ENCODE measurements around the gene ANKRD33B. TPM values are rescaled to one million over a fixed set of nuclear protein-coding genes. Genes with fewer than 3 reads are reported as not detected.

ANKRD33B gene
- total RNA-seq, 4 donors from 2014 or later = 5.6 to 10.7 (median 8.2) TPM

- no peak for TF ChIP-seq CTCF (IDR thresholded peaks at IDR 0.05; ENCODE audit: low read depth)
Measured at GRCh38 chr5:10524376-10525123, 39.3 kb upstream of the ANKRD33B start.

GRCh38 chr5:10525124-10525495, 38.8 kb upstream of the ANKRD33B start:
- no peak for TF ChIP-seq CTCF (IDR thresholded peaks at IDR 0.05; ENCODE audit: low read depth)

DNA sequence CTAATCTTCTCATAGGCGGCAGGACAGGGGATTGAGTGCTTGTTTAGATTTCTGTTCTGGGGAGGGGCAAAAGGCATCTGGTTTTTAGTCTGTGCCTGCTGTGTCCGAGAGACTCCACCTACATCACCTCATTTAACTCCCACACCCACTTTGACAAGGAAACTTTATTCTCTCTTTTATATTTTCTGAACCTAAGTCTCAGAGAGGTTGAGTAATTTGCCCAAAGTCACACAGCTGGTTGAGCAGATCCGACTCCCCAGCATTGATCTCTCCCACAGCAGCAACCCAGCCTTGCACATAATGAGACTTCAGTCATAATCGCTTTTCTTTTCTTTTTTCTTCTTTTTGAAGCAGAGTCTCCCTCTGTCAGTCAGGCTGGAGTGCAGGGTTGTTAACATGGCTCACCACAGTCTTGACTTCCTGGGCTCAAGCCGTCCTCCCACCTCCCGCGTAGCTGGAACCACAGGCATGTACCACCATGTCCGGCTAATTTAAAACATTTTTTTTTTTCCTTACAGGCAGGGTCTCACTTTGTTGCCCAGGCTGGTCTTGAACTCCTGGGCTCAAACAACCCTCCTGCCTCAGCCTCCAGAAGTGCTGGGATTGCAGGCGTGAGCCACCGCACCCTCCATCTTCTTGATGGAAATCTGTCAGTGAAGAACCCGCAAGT, 36.5 kb upstream of the ANKRD33B start:
- no peak for TF ChIP-seq CTCF (IDR thresholded peaks at IDR 0.05; ENCODE audit: low read depth)

DNA sequence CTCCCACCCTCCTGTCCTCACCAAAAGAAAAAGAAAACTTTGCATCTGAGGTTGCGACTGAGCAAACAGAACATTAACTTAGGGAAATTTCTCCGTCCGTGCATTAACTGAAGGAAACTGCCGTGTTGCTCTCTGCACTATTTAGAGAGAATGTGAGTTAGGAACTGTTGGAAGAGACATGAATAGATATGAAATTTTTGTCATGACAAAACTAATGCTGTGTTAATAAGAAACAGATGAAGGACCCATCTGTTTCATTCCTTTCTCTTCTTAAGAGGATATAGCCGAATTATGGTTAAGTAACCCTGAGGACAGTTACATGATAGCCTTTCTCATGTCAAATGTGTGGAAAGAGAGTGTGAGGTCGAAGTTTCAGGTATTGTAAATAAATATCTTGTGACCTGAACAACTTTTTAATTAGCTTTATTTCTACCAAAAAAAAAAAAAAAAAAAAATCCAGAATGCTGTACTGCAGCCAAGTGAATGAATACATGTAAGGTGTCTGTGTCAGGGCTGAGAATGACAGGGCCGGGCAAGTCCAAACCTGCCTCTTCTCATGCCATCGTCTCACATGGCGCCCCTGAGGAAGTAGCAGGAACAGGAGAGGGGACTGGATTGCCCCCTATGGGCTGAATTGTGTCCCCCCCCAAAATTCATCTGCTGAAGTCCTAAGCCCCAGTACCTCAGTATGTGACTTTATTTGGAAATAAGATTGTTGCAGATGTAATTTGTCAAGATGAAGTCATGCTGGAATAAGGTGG, 35.6 kb upstream of the ANKRD33B start:
- no peak for TF ChIP-seq CTCF (IDR thresholded peaks at IDR 0.05; ENCODE audit: low read depth)

- TF ChIP-seq CTCF (IDR thresholded peaks at IDR 0.05; ENCODE audit: low read depth) = no peak
Measured at GRCh38 chr5:10528827-10529226, 35.0 kb upstream of the ANKRD33B start.

- TF ChIP-seq CTCF (IDR thresholded peaks at IDR 0.05; ENCODE audit: low read depth) = no peak
Measured at GRCh38 chr5:10530601-10531320, 33.1 kb upstream of the ANKRD33B start.

Data from subcutaneous adipose tissue (tissue), 4 donors.